HCT116 (cell line): Measurements from ENCODE around the gene APIP. TPM values are rescaled to one million over a fixed set of nuclear protein-coding genes. Genes with fewer than 3 reads are reported as not detected.

Source experiments
- ATAC-seq: fragments of 200-7000 bp; cut with Tn5 transposase; 2 replicates; pipeline ENCODE4 v1.9.1; 2020; ENCODE audit warnings: mild to moderate bottlenecking, moderate library complexity
- BruUV-seq: library from RNA; stranded (reverse); fragments of 400-500 nt; replicated peaks from 2 replicates; lab custom pipeline; 2021; lab: Mats Ljungman, UMichigan
- CTCF ChIA-PET: fragments of 300-600 bp; sonication (Branson Sonifier 250); formaldehyde crosslinking; loops from one replicate; lab custom pipeline; 2021; ENCODE audit warnings: antibody characterized with exemption; lab: Charles Lee
- POLR2A ChIA-PET: fragments of 300-600, 350-600 bp; sonication (Branson Sonifier 250); formaldehyde crosslinking; loops from one replicate; lab custom pipeline; 2021; ENCODE audit warnings: antibody characterized with exemption; lab: Charles Lee
- RAD21 ChIA-PET, 2 experiments: fragments of 300-600 bp; sonication (Branson Sonifier 250); formaldehyde crosslinking; loops; one replicate each; lab custom pipeline; 2023; ENCODE audit warnings: low total read pairs in 2 of 2; ENCODE audit not compliant: uncharacterized antibody in 2 of 2, unreplicated experiment in 2 of 2, low non-redundant PET in 1 of 2; lab: Charles Lee
- DNase-seq: peaks from one replicate; pipeline ENCODE4 v3.0.0-alpha.2; 2010; ENCODE audit warnings: low read depth, low spot score
- H2AFZ ChIP-seq: fragments of 200-600 bp; shearing (Covaris generic), sonication (generic); 2 replicates; pipeline ENCODE4 v1.6.1; 2017; ENCODE audit warnings: low read depth, mixed run types, mixed read lengths, antibody characterized with exemption, low read length; ENCODE audit not compliant: poor library complexity, severe bottlenecking
- H3K27ac ChIP-seq: 2 replicates; pipeline ENCODE4 v1.5.1; 2012; ENCODE audit warnings: low read depth, low read length
- H3K27me3 ChIP-seq: fragments of 200-600 bp; sonication (generic); 2 replicates; pipeline ENCODE4 v1.6.1; 2016; ENCODE audit warnings: mixed run types, low read length, mixed read lengths; ENCODE audit not compliant: insufficient read depth
- H3K36me3 ChIP-seq, 2 experiments: fragments of 200-500 bp in 1 of 2; fragments of 200-600 bp in 1 of 2; sonication (Bioruptor generic) in 1 of 2; sonication (generic) in 1 of 2; 2 replicates each; pipeline versions ENCODE4 v1.5.1 to v1.6.1; 2014 to 2016; ENCODE audit warnings: low read length in 2 of 2, inconsistent platforms in 1 of 2, mixed read lengths in 1 of 2, mixed run types in 1 of 2; ENCODE audit not compliant: insufficient read depth in 2 of 2, control insufficient read depth in 1 of 2
- H3K4me1 ChIP-seq, 2 experiments: fragments of 200-600 bp in 1 of 2; sonication (generic) in 1 of 2; 2 replicates each; pipeline versions ENCODE4 v1.5.1 to v1.6.1; 2012 to 2017; ENCODE audit warnings: low read length in 2 of 2, inconsistent platforms in 1 of 2, mild to moderate bottlenecking in 1 of 2, mixed read lengths in 1 of 2, mixed run types in 1 of 2, moderate library complexity in 1 of 2; ENCODE audit not compliant: insufficient read depth in 2 of 2, control insufficient read depth in 1 of 2
- H3K4me2 ChIP-seq: fragments of 200-600 bp; sonication (generic); 2 replicates; pipeline ENCODE4 v1.6.1; 2017; ENCODE audit warnings: mixed run types, low read length, mixed read lengths
- H3K4me3 ChIP-seq, 2 experiments: fragments of 200-600 bp in 1 of 2; sonication (generic) in 1 of 2; replicated peaks in 1 of 2; 2 replicates each; pipeline ENCODE4 v1.5.1; 2011 to 2016; ENCODE audit warnings: low read length in 2 of 2, control low read depth in 1 of 2, low read depth in 1 of 2, mild to moderate bottlenecking in 1 of 2, mixed read lengths in 1 of 2, mixed run types in 1 of 2
- H3K79me2 ChIP-seq: fragments of 200-600 bp; sonication (generic); 2 replicates; pipeline ENCODE4 v1.6.1; 2017; ENCODE audit warnings: mild to moderate bottlenecking, mixed run types, low read length, moderate library complexity, mixed read lengths; ENCODE audit not compliant: insufficient read depth
- H3K9ac ChIP-seq: fragments of 200-600 bp; sonication (generic); 2 replicates; pipeline ENCODE4 v1.6.1; 2016; ENCODE audit warnings: low read length, mixed read lengths
- H3K9me2 ChIP-seq: fragments of 200-600 bp; sonication (generic), shearing (Covaris generic); 2 replicates; pipeline ENCODE4 v1.6.1; 2017; ENCODE audit warnings: mixed run types, mild to moderate bottlenecking, moderate library complexity; ENCODE audit not compliant: insufficient read depth
- H3K9me3 ChIP-seq, 2 experiments: fragments of 200-500 bp in 1 of 2; fragments of 200-600 bp in 1 of 2; sonication (Bioruptor generic) in 1 of 2; sonication (generic) in 1 of 2; 2 replicates each; pipeline ENCODE4 v1.6.1; 2014 to 2017; ENCODE audit warnings: low read length in 2 of 2, mixed read lengths in 2 of 2, inconsistent platforms in 1 of 2, low read depth in 1 of 2, mild to moderate bottlenecking in 1 of 2, mixed run types in 1 of 2, moderate library complexity in 1 of 2; ENCODE audit not compliant: control insufficient read depth in 1 of 2, insufficient read depth in 1 of 2
- H4K20me1 ChIP-seq: fragments of 200-600 bp; sonication (generic), shearing (Covaris generic); 2 replicates; pipeline ENCODE4 v1.6.1; 2017; ENCODE audit warnings: mixed run types, mild to moderate bottlenecking, moderate library complexity; ENCODE audit not compliant: insufficient read depth
- ATF3 ChIP-seq: IDR thresholded peaks from 2 replicates; pipeline ENCODE4 v1.6.1; 2012
- CBX3 ChIP-seq: IDR thresholded peaks from 2 replicates; pipeline ENCODE4 v1.6.1; 2012; ENCODE audit warnings: low read depth
- CEBPB ChIP-seq: IDR thresholded peaks from 2 replicates; pipeline ENCODE4 v1.6.1; 2012; ENCODE audit warnings: low read depth
- CTCF ChIP-seq, 3 experiments: fragments of 200-600 bp in 1 of 3; sonication (generic) in 1 of 3; IDR thresholded peaks in 2 of 3; conservative IDR thresholded peaks in 1 of 3; 2 replicates each; pipeline ENCODE4 v1.5.1; 2012 to 2017; ENCODE audit warnings: low read depth in 2 of 3, low read length in 2 of 3, antibody characterized with exemption in 1 of 3, borderline replicate concordance in 1 of 3, control low read depth in 1 of 3, mild to moderate bottlenecking in 1 of 3, mixed read lengths in 1 of 3, mixed run types in 1 of 3, moderate library complexity in 1 of 3; ENCODE audit not compliant: insufficient read depth in 1 of 3
- EGR1 ChIP-seq: IDR thresholded peaks from 2 replicates; pipeline ENCODE4 v1.6.1; 2012; ENCODE audit warnings: low read depth
- ELF1 ChIP-seq: IDR thresholded peaks from 2 replicates; pipeline ENCODE4 v1.6.1; 2012; ENCODE audit warnings: low read depth, borderline replicate concordance
- EZH2 ChIP-seq: fragments of 200-600 bp; sonication (generic); IDR thresholded peaks from 2 replicates; pipeline ENCODE4 v1.6.1; 2017; ENCODE audit warnings: antibody characterized with exemption, mixed run types
- EZH2phosphoT487 ChIP-seq: fragments of 200-600 bp; IDR thresholded peaks from 2 replicates; pipeline ENCODE4 v1.6.1; 2018; ENCODE audit warnings: antibody characterized with exemption, borderline replicate concordance
- FOSL1 ChIP-seq: IDR thresholded peaks from 2 replicates; pipeline ENCODE4 v1.6.1; 2012; ENCODE audit warnings: low read depth
- JUND ChIP-seq: IDR thresholded peaks from 2 replicates; pipeline ENCODE4 v1.6.1; 2012
- MAX ChIP-seq: IDR thresholded peaks from 2 replicates; pipeline ENCODE4 v1.6.1; 2012
- POLR2AphosphoS5 ChIP-seq: IDR thresholded peaks from 2 replicates; pipeline ENCODE4 v1.6.1; 2011; ENCODE audit warnings: mild to moderate bottlenecking, low read depth, low read length, moderate library complexity
- RAD21 ChIP-seq: IDR thresholded peaks from 2 replicates; pipeline ENCODE4 v1.6.1; 2012; ENCODE audit warnings: low read depth, mild to moderate bottlenecking
- REST ChIP-seq: IDR thresholded peaks from 2 replicates; pipeline ENCODE4 v1.6.1; 2012; ENCODE audit warnings: low read depth
- SIN3A ChIP-seq: IDR thresholded peaks from 2 replicates; pipeline ENCODE4 v1.6.1; 2012; ENCODE audit warnings: low read depth
- SRF ChIP-seq: IDR thresholded peaks from 2 replicates; pipeline ENCODE4 v1.6.1; 2012; ENCODE audit warnings: low read depth
- TCF7L2 ChIP-seq: IDR thresholded peaks from 2 replicates; pipeline ENCODE4 v1.7.0; 2011; ENCODE audit warnings: borderline replicate concordance, inconsistent platforms; ENCODE audit not compliant: insufficient read depth, insufficient read length; ENCODE audit errors: extremely low read depth
- ZFX ChIP-seq: fragments of 450-650 bp; IDR thresholded peaks from 2 replicates; pipeline ENCODE4 v1.6.1; 2017
- intact Hi-C: fragments of 100-400 bp; cut with micrococcal nuclease; formaldehyde crosslinking; loops from 2 replicates; pipeline ENCODE4 v1.10.0; 2022
- total RNA-seq: library from RNA; stranded (reverse); gene quantifications from one replicate; pipeline ENCODE4 v1.2.1, GENCODE V29; 2021; ENCODE audit not compliant: unreplicated experiment

APIP gene
- total RNA-seq, 1 experiment from 2014 or later: 41.2 TPM

- Histone ChIP-seq H2AFZ (no peak overlapping the region), H3K36me3 (no peaks in the 10 kb centered on the region), H4K20me1 (no peaks in the 10 kb centered on the region), H3K79me2 (no peaks in the 10 kb centered on the region), H3K27me3 (no peaks in the 10 kb centered on the region), H3K9me2 (no peaks in the 10 kb centered on the region), H3K27ac (no peak overlapping the region), H3K4me1 (peaks cover 0 to 6% of the 10 kb centered on the region in 2 experiments; a peak in 1 of 4 replicates), H3K9me3 (no peaks in the 10 kb centered on the region; a peak in 1 of 4 replicates), H3K9ac (no peak overlapping the region), H3K4me3 (no peak overlapping the region), H3K4me2 (no peak overlapping the region)
- no peak for ATAC-seq
- TF ChIP-seq ELF1: no peak
- no peak for TF ChIP-seq MAX
- no peak for TF ChIP-seq SRF
- TF ChIP-seq JUND: no peak
- no peak for TF ChIP-seq TCF7L2
- TF ChIP-seq SIN3A: no peak
- TF ChIP-seq ATF3: no peak
- TF ChIP-seq CTCF (IDR thresholded peaks at IDR 0.05 in 2 of 3, conservative IDR thresholded peaks at IDR 0.05 in 1 of 3; ENCODE audit: borderline replicate concordance in 1 of 3, insufficient read depth in 1 of 3, low read depth in 2 of 3, low read length in 2 of 3): no peak
- TF ChIP-seq RAD21: no peak
- no peak for TF ChIP-seq REST
- no peak for TF ChIP-seq EGR1
- no peak for TF ChIP-seq FOSL1
- TF ChIP-seq EZH2: no peak
- no peak for TF ChIP-seq EZH2phosphoT487
- TF ChIP-seq CEBPB: no peak
- TF ChIP-seq POLR2AphosphoS5: no peak
- no peak for TF ChIP-seq ZFX
- no peak for TF ChIP-seq CBX3
- no peak for DNase-seq
- CTCF ChIA-PET: no interaction called here
- RAD21 ChIA-PET: no interaction called here
- POLR2A ChIA-PET: no interaction called here
- BruUV-seq: no TSS peak
- intact Hi-C loops: no loop called here
Observed at GRCh38 chr11:34859496-34859895, 56.7 kb downstream of the APIP start.
